GM21619 (cell line): ENCODE data around the gene THEMIS.
"Not testable (repeated sequence)": the region's sequence is repeated elsewhere in the genome, so short reads cannot be mapped to it uniquely, and the experiment has no call there.

Experiments used
- ATAC-seq: cut with Tn5 transposase; IDR thresholded peaks from one replicate; pipeline ENCODE4 v1.9.1; 2021; ENCODE audit not compliant: unreplicated experiment

Gene THEMIS

GRCh38 chr6:127812985-127813698, 87.7 kb downstream of the THEMIS start:
- ATAC-seq, result no peak

GRCh38 chr6:127811900-127812570, 88.8 kb downstream of the THEMIS start:
- no peak for ATAC-seq

DNA sequence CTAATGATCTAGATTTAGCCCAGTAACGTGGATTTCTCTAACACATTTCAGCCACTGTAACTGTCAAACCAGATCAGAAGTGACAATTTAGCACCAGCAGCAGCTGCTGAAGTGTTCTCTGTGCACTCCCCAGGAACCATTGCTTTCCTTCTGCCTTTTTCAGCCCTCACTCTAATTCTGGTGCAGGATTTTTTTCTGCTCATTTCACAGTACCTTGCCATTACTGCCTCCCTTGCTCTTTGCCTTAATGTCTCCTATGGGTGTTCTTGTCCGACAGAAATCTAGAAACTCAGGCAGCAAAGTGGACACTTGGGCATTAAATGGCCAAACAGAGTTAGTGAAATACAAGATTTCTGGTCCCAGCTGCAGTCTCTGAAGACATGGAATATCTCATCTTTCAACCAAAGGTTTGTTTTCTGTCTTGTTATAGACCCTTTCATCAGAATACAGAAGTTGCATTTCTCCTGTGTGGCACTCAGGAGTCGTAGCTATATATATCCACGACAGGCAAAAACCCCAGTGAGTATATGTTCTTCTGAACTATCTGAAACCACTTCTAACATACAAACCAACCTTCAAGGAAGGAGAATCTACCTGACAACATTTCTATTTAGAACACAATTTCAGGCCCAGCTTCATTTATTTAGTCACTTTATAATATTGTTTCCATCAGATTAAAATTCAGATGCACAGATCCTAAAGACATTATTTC, 92.9 kb downstream of the THEMIS start:
- no peak for ATAC-seq

DNA sequence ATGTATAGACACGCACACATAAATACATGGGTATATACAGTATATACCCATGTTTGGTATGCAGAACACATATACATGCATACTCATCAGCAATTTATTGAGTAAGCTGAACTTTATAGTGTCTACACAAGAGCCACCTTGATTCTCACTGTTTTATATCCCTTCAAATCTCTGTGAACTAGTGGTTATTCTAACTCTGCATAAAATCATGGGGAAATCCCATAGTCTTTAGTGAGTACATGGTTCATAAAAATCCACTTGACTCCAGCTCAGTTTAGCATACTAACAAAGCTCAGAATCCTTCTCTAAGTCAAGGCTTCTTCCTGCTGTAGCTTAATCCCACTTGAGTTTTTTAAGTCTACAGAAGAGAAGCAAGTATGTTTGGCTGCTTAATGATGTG, 104.1 kb downstream of the THEMIS start:
- no peak for ATAC-seq

DNA sequence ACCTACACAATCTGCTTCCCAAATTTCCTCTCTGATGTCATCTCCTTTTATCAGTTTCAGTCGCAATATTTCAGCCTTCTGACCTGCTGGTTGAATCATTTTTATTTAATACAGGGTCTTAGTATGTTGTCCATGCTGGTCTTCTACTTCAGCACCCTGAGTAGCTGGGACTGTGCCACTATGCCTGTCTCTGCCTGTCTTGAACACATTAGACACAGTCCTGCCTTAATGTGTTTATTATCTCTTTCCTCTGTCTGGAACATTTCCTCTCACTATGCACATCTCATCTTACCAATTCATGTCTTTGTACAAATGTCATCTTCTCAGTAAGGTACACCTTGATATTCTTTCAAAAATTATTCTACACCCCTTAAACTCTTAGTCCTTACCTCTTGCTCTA, 106.5 kb downstream of the THEMIS start:
- no peak for ATAC-seq

DNA sequence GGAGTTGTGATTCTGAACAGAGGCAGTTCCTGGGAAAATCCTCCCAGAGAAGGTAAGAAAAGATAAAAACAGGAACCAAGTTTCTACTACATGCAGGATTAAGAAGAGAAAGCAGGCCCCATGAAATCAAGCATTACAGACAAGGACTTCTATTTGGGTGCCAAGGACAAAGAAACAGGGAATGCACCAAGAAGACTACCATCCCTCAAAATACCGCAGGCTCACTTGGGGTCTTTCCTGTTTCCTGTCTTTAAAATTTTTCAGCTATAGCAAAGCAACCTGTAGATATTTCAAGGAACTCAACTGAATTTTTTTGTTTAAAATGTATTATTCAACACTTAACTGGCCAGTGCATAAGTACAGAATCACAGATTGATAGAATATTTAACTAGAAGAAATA, 107.5 kb downstream of the THEMIS start:
- ATAC-seq, result no peak

GRCh38 chr6:127792616-127793015, 108.2 kb downstream of the THEMIS start:
- ATAC-seq, result no peak

- ATAC-seq, result no peak
Observed at GRCh38 chr6:127791779-127792528, 108.9 kb downstream of the THEMIS start.

DNA sequence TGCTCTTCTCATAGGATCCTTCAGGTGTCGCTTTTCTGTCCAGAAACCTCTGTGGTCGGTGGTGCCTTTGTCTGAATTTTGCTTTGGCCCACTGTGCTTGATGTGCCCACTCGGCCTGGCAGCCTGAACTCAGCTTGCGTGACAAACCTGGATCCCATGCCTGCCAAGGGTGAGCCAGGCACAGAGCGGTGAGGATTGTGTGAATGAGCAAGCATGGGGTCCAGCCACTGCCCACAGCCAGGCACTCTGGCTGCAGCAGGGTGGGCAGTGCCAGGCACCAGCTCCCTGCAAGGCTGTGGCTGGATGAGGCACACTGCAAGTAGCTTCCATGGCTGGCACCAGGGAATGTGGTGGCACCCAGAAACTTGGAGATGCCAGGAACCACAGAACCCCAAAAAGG, 110.3 kb downstream of the THEMIS start:
- ATAC-seq, result no peak

GRCh38 chr6:127786109-127786508, 114.7 kb downstream of the THEMIS start:
- ATAC-seq, result no peak

DNA sequence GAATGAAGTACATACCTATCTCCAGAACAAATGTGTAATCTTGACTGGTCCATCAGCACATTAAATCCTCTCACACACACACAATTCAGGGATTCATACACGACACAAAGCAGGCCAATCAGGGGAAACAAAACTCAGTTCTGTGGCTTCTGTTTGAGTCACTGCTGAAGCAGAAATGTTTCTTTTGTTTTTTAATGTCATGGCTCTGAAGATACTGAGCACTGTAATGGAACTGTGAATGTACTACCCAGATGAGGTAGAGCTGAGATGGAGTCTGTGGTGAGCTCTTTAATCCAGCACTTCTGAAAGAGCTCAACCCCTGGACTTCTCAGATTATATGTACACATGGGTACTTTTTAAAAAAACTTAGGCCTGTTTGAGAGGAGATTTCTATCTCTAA, 116.4 kb downstream of the THEMIS start:
- no peak for ATAC-seq

GRCh38 chr6:127781636-127782272, 119.1 kb downstream of the THEMIS start:
- not testable (repeated sequence) for ATAC-seq

DNA sequence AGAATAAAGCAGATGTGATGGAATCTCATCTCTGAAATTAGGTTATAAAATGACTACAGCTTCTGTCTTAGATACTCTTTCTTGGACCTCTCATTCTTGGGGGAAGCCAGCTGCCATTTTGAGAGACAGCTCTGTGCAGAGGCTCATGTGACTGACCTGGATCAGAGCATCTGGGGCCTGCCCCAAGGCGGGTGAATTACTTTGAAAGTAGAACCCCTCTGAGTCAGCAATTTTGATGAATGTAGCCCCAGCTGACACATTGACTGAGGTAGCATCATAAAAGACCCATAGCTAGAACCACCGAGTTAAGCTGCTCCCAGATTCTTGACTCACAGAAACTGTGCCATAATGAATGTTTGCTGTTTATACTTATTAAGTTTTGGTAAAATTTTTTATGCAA, 124.5 kb downstream of the THEMIS start:
- ATAC-seq, result no peak

- ATAC-seq, result no peak
Observed at GRCh38 chr6:127775371-127775770, 125.5 kb downstream of the THEMIS start.

DNA sequence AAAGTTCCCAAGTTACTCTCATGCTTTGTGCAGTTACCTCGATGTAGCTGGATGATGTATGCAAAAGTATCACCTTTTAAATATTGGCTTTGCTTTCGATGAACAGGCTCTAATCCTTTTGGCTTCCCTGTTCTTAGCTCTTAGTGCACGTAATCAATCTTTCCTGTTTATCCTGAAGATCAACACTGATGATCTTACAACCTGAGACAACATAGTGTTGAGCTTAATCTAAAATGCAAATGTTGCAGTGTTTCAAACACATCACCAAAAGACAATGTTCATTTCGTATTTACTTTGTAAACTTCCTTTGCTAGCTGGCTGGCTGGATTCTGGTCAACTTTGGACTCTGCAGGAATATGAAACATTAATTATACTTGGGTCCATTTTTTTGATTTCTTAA, 132.1 kb downstream of the THEMIS start:
- ATAC-seq, result no peak

- no peak for ATAC-seq
Observed at GRCh38 chr6:127768223-127768622, 132.6 kb downstream of the THEMIS start.

DNA sequence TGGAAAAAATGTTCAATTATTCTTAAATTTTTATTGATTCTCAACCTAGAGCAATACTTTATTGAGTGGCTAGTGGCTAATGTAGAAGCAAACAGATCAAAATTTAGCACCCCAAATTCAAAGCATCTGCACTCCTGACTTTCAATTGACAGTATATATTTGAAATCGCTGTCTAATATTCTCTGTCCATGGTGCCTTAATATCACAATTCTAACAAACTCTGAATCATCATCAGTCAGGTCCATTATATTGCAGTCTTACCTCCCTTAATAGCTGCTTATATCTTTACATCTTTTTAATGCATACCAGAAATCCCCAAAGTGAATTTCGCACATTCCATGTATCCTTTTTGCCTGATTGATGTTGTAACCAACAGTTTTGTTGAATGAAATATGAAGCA, 134.9 kb downstream of the THEMIS start:
- ATAC-seq, result no peak

DNA sequence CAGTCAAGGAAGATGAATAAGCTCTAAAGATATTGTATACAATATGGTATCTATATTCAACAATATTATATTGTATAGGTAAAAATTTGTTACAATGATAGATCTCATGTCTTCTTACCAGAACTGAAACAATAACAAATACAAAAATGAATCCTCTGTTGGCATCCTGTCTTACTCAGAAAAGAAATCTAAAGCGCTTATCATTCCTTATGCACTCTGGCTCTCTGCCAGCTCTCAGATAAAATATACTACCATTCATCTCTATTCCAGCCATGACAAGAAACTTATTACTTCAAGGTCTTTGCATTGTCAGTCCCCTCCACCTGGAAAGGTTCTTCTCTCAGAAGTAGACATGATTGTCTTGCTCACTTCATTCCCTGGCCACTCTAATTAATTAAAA, 138.6 kb downstream of the THEMIS start:
- no peak for ATAC-seq

- no peak for ATAC-seq
Observed at GRCh38 chr6:127761084-127761483, 139.8 kb downstream of the THEMIS start.

- no peak for ATAC-seq
Observed at GRCh38 chr6:127749095-127749494, 151.8 kb downstream of the THEMIS start.

DNA sequence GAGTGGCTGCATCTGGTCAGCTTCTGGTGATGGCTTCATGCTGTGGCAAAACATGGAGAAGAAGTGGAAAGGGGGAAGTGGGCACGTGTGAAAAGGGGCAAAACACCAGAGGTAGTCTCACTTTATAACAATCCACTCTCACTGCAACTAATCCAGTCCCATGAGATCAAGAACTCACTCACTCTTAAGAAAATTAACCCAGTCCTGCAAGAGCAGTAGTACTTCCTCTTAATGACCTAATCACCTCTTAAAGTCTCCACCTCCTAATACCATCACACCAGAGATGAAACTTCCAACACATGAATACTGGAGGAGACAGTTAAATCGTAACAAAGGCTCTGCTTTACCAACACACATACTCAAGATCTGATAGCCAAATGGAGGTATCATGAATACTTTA, 152.6 kb downstream of the THEMIS start:
- ATAC-seq, result no peak
